H1 (cell line): ENCODE results near the gene CLN3.

Experiments
- BRCA1 ChIP-seq: IDR thresholded peaks from 2 replicates; pipeline ENCODE4 v1.6.1; 2012; ENCODE audit warnings: low read depth, low read length, improper control_type of control experiment
- CEBPB ChIP-seq: IDR thresholded peaks from 2 replicates; pipeline ENCODE4 v1.6.1; 2012; ENCODE audit warnings: low read depth, low read length
- CHD1 ChIP-seq: IDR thresholded peaks from 2 replicates; pipeline ENCODE4 v1.6.1; 2012; ENCODE audit warnings: low read depth, low read length, improper control_type of control experiment
- CHD2 ChIP-seq: IDR thresholded peaks from 2 replicates; pipeline ENCODE4 v1.6.1; 2012; ENCODE audit warnings: low read length, improper control_type of control experiment
- EP300 ChIP-seq, 2 experiments: IDR thresholded peaks; 1 replicate in 1 of 2; 2 replicates in 1 of 2; pipeline ENCODE4 v1.6.1; 2011 to 2012; ENCODE audit warnings: low read depth in 2 of 2, low read length in 2 of 2, mild to moderate bottlenecking in 2 of 2, borderline replicate concordance in 1 of 2, inconsistent platforms in 1 of 2, moderate library complexity in 1 of 2
- EZH2 ChIP-seq: fragments of 200-600 bp; sonication (generic); IDR thresholded peaks from 2 replicates; pipeline ENCODE4 v1.7.1; 2012; ENCODE audit warnings: low read depth, mild to moderate bottlenecking, moderate library complexity, low read length, inconsistent platforms; ENCODE audit not compliant: severe bottlenecking
- GABPA ChIP-seq: IDR thresholded peaks from 2 replicates; pipeline ENCODE4 v1.6.1; 2011; ENCODE audit warnings: mild to moderate bottlenecking, low read length, moderate library complexity, borderline replicate concordance; ENCODE audit not compliant: insufficient read depth
- HDAC2 ChIP-seq, 2 experiments: fragments of 300-600 bp in 1 of 2; sonication (generic) in 1 of 2; IDR thresholded peaks; 2 replicates each; pipeline ENCODE4 v1.6.1; 2011 to 2012; ENCODE audit warnings: low read depth in 2 of 2, low read length in 2 of 2, mild to moderate bottlenecking in 2 of 2, moderate library complexity in 2 of 2, borderline replicate concordance in 1 of 2, inconsistent platforms in 1 of 2
- KDM1A ChIP-seq: fragments of 200-600, 300-600 bp; sonication (generic); IDR thresholded peaks from 2 replicates; pipeline ENCODE4 v1.7.1; 2016; ENCODE audit warnings: mild to moderate bottlenecking, low read length, borderline replicate concordance
- POLR2A ChIP-seq, 2 experiments: IDR thresholded peaks; 1 replicate in 1 of 2; 2 replicates in 1 of 2; pipeline ENCODE4 v1.6.1; 2011; ENCODE audit warnings: low read depth in 2 of 2, low read length in 2 of 2, mild to moderate bottlenecking in 2 of 2; ENCODE audit errors: control extremely low read depth in 1 of 2
- TCF12 ChIP-seq: IDR thresholded peaks from 2 replicates; pipeline ENCODE4 v1.6.1; 2011; ENCODE audit warnings: low read depth, mild to moderate bottlenecking, low read length
- TF ChIP-seq, protein P1 (sequence below), 3 experiments: IDR thresholded peaks; 1 replicate in 2 of 3; 2 replicates in 1 of 3; pipeline versions ENCODE4 v1.5.1 to v1.6.1; 2011; ENCODE audit warnings: low read length in 3 of 3, mild to moderate bottlenecking in 3 of 3, inconsistent platforms in 2 of 3, low read depth in 1 of 3, moderate library complexity in 1 of 3; ENCODE audit not compliant: insufficient read depth in 1 of 3; ENCODE audit errors: control extremely low read depth in 1 of 3
- TF ChIP-seq, protein P2 (sequence below): IDR thresholded peaks from 2 replicates; pipeline ENCODE4 v1.6.1; 2011; ENCODE audit warnings: low read depth, mild to moderate bottlenecking, low read length; ENCODE audit not compliant: insufficient read depth

GRCh38 chr16:28494121-28494851 is 2.4 kb upstream of the CLN3 start, which contains the start of gene APOBR:
- TF ChIP-seq, protein P1, sequence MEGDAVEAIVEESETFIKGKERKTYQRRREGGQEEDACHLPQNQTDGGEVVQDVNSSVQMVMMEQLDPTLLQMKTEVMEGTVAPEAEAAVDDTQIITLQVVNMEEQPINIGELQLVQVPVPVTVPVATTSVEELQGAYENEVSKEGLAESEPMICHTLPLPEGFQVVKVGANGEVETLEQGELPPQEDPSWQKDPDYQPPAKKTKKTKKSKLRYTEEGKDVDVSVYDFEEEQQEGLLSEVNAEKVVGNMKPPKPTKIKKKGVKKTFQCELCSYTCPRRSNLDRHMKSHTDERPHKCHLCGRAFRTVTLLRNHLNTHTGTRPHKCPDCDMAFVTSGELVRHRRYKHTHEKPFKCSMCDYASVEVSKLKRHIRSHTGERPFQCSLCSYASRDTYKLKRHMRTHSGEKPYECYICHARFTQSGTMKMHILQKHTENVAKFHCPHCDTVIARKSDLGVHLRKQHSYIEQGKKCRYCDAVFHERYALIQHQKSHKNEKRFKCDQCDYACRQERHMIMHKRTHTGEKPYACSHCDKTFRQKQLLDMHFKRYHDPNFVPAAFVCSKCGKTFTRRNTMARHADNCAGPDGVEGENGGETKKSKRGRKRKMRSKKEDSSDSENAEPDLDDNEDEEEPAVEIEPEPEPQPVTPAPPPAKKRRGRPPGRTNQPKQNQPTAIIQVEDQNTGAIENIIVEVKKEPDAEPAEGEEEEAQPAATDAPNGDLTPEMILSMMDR (IDR thresholded peaks at IDR 0.05; ENCODE audit: control extremely low read depth in 1 of 3, insufficient read depth in 1 of 3, low read depth in 1 of 3, low read length in 3 of 3): no peak
- TF ChIP-seq HDAC2 (IDR thresholded peaks at IDR 0.05; ENCODE audit: borderline replicate concordance in 1 of 2, low read depth in 2 of 2, low read length in 2 of 2) (no peak), CHD1 (no peak), GABPA (no peak), EP300 (IDR thresholded peaks at IDR 0.05; ENCODE audit: borderline replicate concordance in 1 of 2, low read depth in 2 of 2, low read length in 2 of 2) (no peak), EZH2 (no peak), KDM1A (no peak), CHD2 (no peak), POLR2A (IDR thresholded peaks at IDR 0.05; ENCODE audit: control extremely low read depth in 1 of 2, low read depth in 2 of 2, low read length in 2 of 2) (no peak), TCF12 (no peak), CEBPB (no peak), BRCA1 (no peak)
- TF ChIP-seq, protein P2, sequence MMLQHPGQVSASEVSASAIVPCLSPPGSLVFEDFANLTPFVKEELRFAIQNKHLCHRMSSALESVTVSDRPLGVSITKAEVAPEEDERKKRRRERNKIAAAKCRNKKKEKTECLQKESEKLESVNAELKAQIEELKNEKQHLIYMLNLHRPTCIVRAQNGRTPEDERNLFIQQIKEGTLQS: no peak
